PC-3 (cell line): ENCODE measurements around the gene FAM120AOS. TPM values are rescaled to one million over a fixed set of nuclear protein-coding genes. Genes with fewer than 3 reads are reported as not detected.
A peak's percentile ranks its signal among the peaks of the same experiment; 100 is the strongest.

Source experiments
- ATAC-seq: fragments of 200-7000 bp; cut with Tn5 transposase; 2 replicates; pipeline ENCODE4 v1.9.1; 2020; ENCODE audit warnings: mild to moderate bottlenecking, moderate library complexity
- BruUV-seq: library from RNA; stranded (reverse); fragments of 400-500 nt; replicated peaks from 2 replicates; lab custom pipeline; 2021; lab: Mats Ljungman, UMichigan
- CTCF ChIA-PET: fragments of 300-600 bp; sonication (Branson Sonifier 250); formaldehyde crosslinking; loops from one replicate; lab custom pipeline; 2022; ENCODE audit warnings: antibody characterized with exemption; lab: Charles Lee
- POLR2A ChIA-PET: fragments of 300-600 bp; sonication (Branson Sonifier 250); formaldehyde crosslinking; loops from one replicate; lab custom pipeline; 2022; ENCODE audit warnings: antibody characterized with exemption; ENCODE audit not compliant: unreplicated experiment; lab: Charles Lee
- DNase-seq: peaks from one replicate; pipeline ENCODE4 v3.0.0-alpha.2; 2015
- H2AFZ ChIP-seq: fragments of 300-600 bp; sonication (generic); 2 replicates; pipeline ENCODE4 v1.6.0; 2016; ENCODE audit warnings: antibody characterized with exemption, low read length
- H3F3A ChIP-seq: fragments of 300-600 bp; sonication (generic); one replicate; pipeline ENCODE4 v1.6.0; 2017; ENCODE audit warnings: antibody characterized with exemption, low read length, control low read depth, mild to moderate bottlenecking; ENCODE audit not compliant: unreplicated experiment
- H3K27ac ChIP-seq: fragments of 300-600 bp; sonication (generic); 2 replicates; pipeline ENCODE4 v1.5.1; 2016; ENCODE audit warnings: mild to moderate bottlenecking, low read length
- H3K27me3 ChIP-seq: fragments of 300-600 bp; sonication (generic); 2 replicates; pipeline ENCODE4 v1.6.1; 2016; ENCODE audit warnings: low read length, mixed read lengths
- H3K36me3 ChIP-seq: fragments of 300-600 bp; sonication (generic); 2 replicates; pipeline ENCODE4 v1.6.1; 2016; ENCODE audit warnings: low read depth, mixed run types, low read length, mixed read lengths
- H3K4me1 ChIP-seq: fragments of 300-600 bp; sonication (generic); 2 replicates; pipeline ENCODE4 v1.5.1; 2016; ENCODE audit warnings: low read length; ENCODE audit not compliant: insufficient read depth
- H3K4me2 ChIP-seq: fragments of 300-600 bp; sonication (generic); 2 replicates; pipeline ENCODE4 v1.6.0; 2016; ENCODE audit warnings: low read length
- H3K4me3 ChIP-seq: fragments of 300-600 bp; sonication (generic); 2 replicates; pipeline ENCODE4 v1.5.1; 2016; ENCODE audit warnings: mild to moderate bottlenecking, low read length, mixed read lengths
- H3K79me2 ChIP-seq: fragments of 300-600 bp; sonication (generic); 2 replicates; pipeline ENCODE4 v1.6.1; 2017; ENCODE audit warnings: low read length, mixed read lengths
- H3K9ac ChIP-seq: fragments of 300-600 bp; sonication (generic); 2 replicates; pipeline ENCODE4 v1.6.0; 2016; ENCODE audit warnings: mild to moderate bottlenecking, low read length
- H3K9me2 ChIP-seq: fragments of 300-600 bp; sonication (generic); replicated peaks from 2 replicates; pipeline ENCODE4 v1.6.1; 2016; ENCODE audit warnings: mixed run types, low read length, mixed read lengths
- H3K9me3 ChIP-seq: fragments of 300-600 bp; sonication (generic); 2 replicates; pipeline ENCODE4 v1.6.1; 2016; ENCODE audit warnings: low read length, mixed read lengths
- H4K20me1 ChIP-seq: fragments of 300-600 bp; sonication (generic); 2 replicates; pipeline ENCODE4 v1.6.1; 2016; ENCODE audit warnings: low read length, mixed read lengths
- CTCF ChIP-seq: fragments of 300-600 bp; sonication (generic); conservative IDR thresholded peaks from 2 replicates; pipeline ENCODE4 v1.5.1; 2017; ENCODE audit warnings: antibody characterized with exemption, low read depth, mild to moderate bottlenecking, low read length
- EZH2 ChIP-seq: fragments of 300-600 bp; sonication (generic); IDR thresholded peaks from one replicate; pipeline ENCODE4 v1.6.1; 2017; ENCODE audit warnings: antibody characterized with exemption, mild to moderate bottlenecking, low read length; ENCODE audit not compliant: unreplicated experiment
- EZH2phosphoT487 ChIP-seq: fragments of 300-600 bp; sonication (generic); IDR thresholded peaks from 2 replicates; pipeline ENCODE4 v1.6.1; 2018; ENCODE audit warnings: mild to moderate bottlenecking, antibody characterized with exemption, low read length, borderline replicate concordance
- intact Hi-C: fragments of 100-400 bp; cut with micrococcal nuclease; formaldehyde crosslinking; loops from 2 replicates; pipeline ENCODE4 v1.9.0; 2023
- total RNA-seq: library from RNA; depleted of rRNA; stranded (reverse); fragments of >200 nt; gene quantifications from 2 replicates; pipeline ENCODE4 v1.2.3, GENCODE V29; 2014

The FAM120AOS gene
- total RNA-seq, 1 experiment from 2014 or later, result 39.8 TPM

DNA sequence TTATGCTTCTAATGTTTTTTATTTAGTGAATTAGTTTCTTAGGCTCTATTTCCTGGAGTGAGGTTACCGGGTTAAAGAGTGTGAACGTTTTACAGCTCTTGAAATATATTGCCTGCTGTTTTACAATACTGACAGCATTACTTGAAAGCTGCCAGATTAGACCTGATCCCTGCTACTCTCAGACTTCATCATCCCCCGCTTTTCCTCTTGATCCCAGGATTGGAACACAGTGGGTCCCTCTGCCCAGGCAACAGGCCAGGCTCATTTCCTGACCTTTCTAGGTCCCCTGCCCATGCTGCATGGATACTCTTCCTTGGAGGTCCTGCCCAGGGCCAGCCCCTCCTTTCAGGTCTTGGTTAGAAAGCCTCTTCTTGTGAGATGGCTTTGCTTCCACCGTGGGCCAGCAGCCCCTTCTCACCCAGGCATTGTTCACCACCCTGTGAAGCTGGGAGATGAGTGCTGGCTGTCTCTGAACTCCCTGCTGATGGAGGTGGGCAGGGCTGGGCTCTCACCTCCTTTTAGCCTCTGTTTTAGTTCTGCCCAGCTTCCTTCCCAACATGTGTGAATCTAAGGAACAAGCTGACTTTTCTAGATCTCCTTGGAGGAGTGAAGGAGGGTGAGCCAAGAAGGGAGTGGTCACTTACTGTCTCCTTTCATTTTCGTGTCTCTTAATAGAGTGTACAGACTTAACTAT lies 15.5 kb upstream of the FAM120AOS start:
- TF ChIP-seq EZH2phosphoT487, result no peak
- no peak for TF ChIP-seq EZH2
- TF ChIP-seq CTCF, result no peak
- no peak overlapping the region for H3K9ac ChIP-seq
- peaks cover 38% of the 10 kb centered on the region for H4K20me1 ChIP-seq
- H3K4me2 ChIP-seq, result no peak overlapping the region
- H3K27me3 ChIP-seq, result no peaks in the 10 kb centered on the region
- H3K4me3 ChIP-seq, result no peak overlapping the region
- H3K9me2 ChIP-seq, result no peaks in the 10 kb centered on the region
- ChIA-PET CTCF (no interaction called here), POLR2A (no interaction called here)
- H3F3A ChIP-seq, result no peaks in the 10 kb centered on the region
- BruUV-seq, result no TSS peak
- H3K9me3 ChIP-seq, result no peaks in the 10 kb centered on the region
- H3K4me1 ChIP-seq, result peaks cover 34% of the 10 kb centered on the region
- H3K36me3 ChIP-seq, result 0 out of 2 replicates have a peak, but pooled peaks cover 6% of the 10 kb centered on the region
- no peak overlapping the region for H2AFZ ChIP-seq
- H3K79me2 ChIP-seq, result peaks cover 94% of the 10 kb centered on the region
- ATAC-seq (no peak), DNase-seq (no peak)
- intact Hi-C loops, result no loop called here
- no peak overlapping the region for H3K27ac ChIP-seq

DNA sequence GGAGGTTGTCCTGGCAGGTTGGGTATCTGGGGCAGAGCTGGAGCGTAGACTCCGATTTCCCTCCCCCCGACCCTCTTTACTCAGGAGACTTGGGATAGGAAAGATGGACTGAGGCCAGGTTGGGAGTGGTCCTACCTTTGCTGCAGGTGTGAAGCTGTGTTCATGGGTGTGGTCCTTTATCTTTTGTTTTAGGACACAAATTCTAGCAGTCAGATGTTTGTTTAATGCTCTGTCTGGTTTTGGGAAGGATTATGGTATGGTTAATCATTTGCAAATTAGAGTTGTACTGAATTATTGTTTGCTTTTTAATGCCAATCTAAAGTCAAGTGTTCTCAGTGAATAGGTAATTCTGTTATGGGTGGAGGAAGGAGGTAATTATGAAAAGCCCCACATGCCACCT lies 14.1 kb upstream of the FAM120AOS start:
- Histone ChIP-seq H3K9me3 (no peaks in the 10 kb centered on the region), H3K4me2 (peak overlapping the region; percentile 60), H3K27ac (peak overlapping the region; percentile 51), H3K27me3 (no peaks in the 10 kb centered on the region), H3K36me3 (0 out of 2 replicates have a peak, but pooled peaks cover 6% of the 10 kb centered on the region), H2AFZ (no peak overlapping the region), H3K9me2 (no peaks in the 10 kb centered on the region), H3K9ac (no peak overlapping the region), H3F3A (no peaks in the 10 kb centered on the region), H3K79me2 (peaks cover 100% of the 10 kb centered on the region), H3K4me3 (no peak overlapping the region), H3K4me1 (peaks cover 25% of the 10 kb centered on the region), H4K20me1 (peaks cover 43% of the 10 kb centered on the region)
- no peak for ATAC-seq
- TF ChIP-seq EZH2 (no peak), EZH2phosphoT487 (no peak), CTCF (no peak)
- intact Hi-C loops, result no loop called here
- no peak for DNase-seq
- ChIA-PET CTCF (no interaction called here), POLR2A (no interaction called here)
- no TSS peak for BruUV-seq

- ChIA-PET CTCF (no interaction called here), POLR2A (no interaction called here)
- Histone ChIP-seq H3K79me2 (peaks cover 100% of the 10 kb centered on the region), H3K36me3 (0 out of 2 replicates have a peak, but pooled peaks cover 6% of the 10 kb centered on the region), H3F3A (no peaks in the 10 kb centered on the region), H3K4me1 (peaks cover 25% of the 10 kb centered on the region), H3K27me3 (no peaks in the 10 kb centered on the region), H3K4me2 (peak overlapping the region; percentile 60), H4K20me1 (peaks cover 43% of the 10 kb centered on the region), H3K4me3 (no peak overlapping the region), H3K9ac (no peak overlapping the region), H3K9me2 (no peaks in the 10 kb centered on the region), H3K9me3 (no peaks in the 10 kb centered on the region), H2AFZ (no peak overlapping the region), H3K27ac (peak overlapping the region; percentile 51)
- peak; percentile 57 for ATAC-seq
- no TSS peak for BruUV-seq
- DNase-seq, result peak; percentile 34
- intact Hi-C loops, result no loop called here
- TF ChIP-seq EZH2 (no peak), EZH2phosphoT487 (no peak), CTCF (no peak)
Measured at GRCh38 chr9:93467062-93467416, 13.7 kb upstream of the FAM120AOS start.
